Suppressor macrophage treated with lipopolysaccharide for 4 hours (primary cell): Measurements from ENCODE around the gene PTK7.
A peak's percentile ranks its signal among the peaks of the same experiment; 100 is the strongest.
"Not testable (repeated sequence)": the region's sequence is repeated elsewhere in the genome, so short reads cannot be mapped to it uniquely, and the experiment has no call there.

Source experiments
- DNase-seq: peaks from one replicate; pipeline ENCODE4 v3.0.0-alpha.2; 2020

The PTK7 gene

DNA sequence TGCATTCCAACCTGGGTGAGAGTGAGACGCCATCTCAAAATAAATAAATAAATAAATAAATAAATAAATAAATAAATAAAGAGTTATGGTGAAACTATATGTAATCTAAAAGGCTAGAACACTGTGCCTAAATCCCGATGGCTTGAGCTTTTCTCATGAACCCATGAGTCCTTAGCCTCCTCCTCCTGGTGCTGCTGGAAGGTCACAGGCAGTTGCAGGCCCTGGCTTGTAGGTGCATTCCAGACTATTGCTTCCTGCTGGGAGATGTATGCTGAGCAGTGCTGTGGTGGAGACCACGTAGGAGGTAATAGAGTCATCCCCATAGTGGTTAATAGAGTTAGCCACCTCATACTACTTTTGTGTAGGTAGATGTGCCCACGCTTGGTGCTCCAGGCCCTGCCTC lies 12.5 kb downstream of the PTK7 start:
- DNase-seq = no peak

DNA sequence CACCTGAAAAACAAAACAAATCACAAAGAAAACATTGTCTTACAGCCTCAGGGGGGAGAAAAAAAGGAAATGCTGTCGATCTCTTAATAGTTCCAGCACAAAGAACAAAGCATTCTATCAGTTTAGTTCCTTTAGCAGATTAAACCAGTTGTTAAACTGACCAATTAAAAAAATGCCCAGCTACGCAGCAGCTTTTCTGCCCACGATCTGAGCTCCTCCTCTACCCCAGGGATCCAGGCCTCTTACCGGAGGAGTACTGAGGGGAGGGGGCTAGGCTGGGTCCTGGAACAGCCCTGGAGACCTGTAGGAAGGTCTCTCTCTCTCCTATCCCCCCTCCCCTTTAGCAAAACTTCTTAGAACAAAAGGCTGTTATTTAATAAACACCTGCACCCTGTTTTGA lies 13.4 kb downstream of the PTK7 start:
- no peak for DNase-seq

DNA sequence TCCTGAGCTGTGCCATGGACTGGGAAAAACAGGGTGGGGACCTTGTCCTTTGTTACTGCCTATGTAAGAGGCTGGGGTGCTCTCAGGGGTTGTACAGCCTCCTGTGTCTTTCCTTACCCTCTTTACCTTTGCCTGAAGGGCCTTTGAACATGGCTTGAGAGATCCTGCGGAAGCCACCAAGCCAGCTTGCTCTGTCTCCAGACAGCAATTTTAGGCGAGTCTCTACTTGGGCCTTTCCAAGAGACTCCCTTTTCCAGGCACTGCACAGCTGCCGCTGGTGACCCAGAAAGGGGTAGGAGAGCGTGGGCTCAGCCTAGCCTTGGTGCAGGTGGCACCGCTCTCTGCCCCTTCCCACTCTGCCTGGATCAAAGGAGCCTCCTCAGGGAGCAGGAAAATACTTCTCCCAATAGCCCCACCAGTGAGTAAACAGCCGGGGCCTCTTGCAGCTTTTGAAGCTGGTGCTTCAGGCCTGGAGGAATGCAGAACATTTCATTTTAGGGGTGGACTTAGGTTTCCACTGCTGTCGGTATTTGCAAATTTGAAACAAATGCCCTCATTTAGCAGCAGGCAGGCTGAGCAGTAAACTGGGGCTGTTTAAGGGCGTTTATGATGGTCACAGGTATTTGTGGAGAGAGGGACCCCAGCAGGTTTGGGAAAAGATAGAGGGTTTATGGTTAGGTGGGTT lies 13.9 kb downstream of the PTK7 start:
- no peak for DNase-seq

DNA sequence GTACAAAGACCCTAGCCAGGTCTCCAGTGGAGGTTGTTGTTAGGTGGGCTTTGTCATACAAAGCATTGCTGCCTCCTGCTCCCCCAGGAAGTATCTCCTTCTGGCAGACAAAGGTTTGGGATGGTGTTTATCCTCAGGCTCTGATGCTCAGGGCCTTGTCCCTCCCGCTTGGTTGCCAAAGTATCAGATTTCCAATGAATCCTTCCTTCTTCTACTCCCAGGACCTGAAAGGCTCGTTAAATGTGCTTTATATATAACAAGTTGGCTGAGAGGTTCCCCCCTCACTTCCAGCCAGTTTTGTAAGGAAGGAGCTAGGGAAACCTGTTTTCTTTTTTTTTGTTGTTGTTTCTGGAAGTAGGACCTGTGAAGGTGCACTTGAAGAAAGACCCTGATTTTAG lies 14.4 kb downstream of the PTK7 start:
- DNase-seq = no peak

DNA sequence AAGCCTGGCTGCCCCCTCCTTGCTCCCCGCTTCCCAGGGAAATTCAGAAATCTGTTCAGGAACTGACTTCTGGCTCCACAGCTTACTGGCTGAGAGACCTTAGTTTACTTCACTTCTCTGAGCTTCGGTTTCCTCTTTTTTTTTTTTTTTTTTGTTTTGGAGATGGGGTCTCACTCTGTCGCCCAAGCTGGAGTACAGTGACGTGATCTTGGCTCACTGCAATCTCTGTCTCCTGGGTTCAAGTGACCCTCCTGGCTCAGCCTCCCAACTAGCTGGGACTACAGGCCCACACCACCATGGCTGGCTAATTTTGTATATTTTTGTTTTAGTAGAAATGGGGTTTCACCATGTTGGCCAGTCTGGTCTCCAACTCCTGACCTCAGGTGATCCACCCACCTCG lies 14.9 kb downstream of the PTK7 start:
- no peak for DNase-seq

DNA sequence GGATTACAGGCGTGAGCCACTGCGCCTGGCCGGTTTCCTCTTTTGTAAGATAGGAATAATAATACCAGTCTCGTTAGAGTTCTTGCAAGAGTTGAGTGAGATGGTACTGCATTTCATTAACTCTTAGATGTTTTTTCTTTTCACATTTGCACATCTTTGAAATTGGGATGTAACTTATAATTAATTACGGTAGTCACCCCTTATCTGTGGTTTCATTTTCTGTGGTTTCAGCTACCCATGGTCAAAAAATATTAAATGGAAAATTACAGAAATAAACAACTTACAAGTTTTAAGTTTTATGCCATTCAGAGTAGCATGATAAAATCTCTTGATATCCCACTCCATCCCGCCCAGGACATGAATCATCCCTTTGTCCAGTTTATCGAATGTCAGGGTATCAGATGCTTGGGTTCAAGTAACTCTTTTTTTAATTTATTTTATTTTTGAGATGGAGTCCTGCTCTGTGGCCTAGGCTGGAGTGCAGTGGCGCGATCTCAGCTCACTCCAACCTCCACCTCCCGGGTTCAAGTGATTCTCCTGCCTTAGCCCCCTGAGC lies 15.4 kb downstream of the PTK7 start:
- no peak for DNase-seq

DNA sequence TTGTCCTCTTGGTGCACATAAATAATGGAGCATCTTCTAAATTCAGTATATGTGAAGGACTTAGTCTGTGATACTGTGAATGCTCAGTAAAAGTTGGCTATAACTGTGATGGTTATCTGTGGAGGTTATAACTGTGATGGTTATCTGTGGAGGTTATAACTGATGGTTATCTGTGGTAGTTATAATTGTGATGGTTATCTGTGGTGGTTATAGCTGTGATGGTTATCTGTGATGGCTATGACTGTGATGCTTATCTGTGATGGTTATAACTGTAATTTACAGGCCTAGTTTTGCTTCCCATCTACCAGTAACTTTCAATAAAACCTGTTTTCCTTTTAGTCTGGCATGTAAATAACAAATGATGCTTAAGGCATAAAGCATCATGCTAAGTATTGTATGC lies 16.5 kb downstream of the PTK7 start:
- no peak for DNase-seq

DNA sequence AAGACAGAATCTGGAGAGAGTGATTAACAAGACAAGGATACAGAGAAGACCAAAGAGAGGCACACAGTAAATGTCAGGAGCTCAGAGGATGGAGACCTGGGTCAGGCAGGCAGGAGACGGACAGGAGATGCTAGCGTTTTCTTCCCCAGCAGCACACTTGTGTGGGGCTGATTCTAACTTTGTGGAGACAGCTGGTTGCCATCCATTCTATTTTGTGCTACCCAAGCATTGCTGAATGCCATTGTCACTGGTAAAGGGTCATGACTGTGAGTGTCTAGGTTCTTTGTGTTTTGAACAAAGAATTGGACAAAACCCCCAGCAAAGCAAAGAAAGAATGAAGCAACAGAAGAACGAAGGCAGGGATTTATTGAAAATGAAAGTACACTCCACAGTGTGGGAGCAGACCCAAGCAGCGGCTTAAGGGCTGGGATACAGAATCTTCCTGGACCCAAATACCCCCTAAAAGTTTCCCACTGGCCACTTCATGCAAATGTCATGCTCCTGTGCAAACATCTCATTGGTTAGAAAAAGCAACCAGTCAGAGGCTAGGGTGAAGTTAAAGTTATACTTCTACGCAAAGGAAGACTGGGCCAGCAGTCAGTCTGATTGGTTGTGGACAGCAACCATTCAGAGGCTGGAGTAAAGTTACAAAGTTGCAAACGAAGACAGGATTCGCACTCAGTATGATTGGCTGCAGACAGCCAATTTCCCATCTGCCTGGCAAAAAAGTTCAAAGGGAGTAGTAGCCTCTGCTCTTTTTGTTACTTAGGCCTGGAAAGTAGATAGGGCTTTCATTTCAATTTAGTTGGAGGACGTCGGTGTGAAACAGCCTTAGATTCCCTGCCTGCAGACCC lies 17.5 kb downstream of the PTK7 start:
- peak; percentile 17 for DNase-seq

DNA sequence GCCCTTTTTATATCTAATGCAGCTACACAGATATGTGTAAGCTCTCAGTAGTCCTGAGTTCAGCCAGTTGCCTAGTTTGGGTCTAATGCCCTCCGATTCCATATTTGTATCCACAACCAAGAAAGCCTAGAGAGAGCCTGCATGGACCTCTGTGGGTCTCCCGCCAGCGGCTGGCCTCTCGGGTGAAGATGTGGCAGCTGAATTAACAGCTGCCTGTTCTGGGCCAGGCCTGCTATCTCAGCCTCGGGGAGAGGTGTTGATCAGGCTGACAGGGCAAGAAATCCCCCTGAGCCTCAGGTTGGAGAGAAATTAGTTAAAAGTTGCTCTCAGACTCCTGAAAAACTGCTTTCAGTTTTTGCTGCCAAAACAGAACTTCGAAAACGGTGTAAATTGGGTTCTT lies 19.8 kb downstream of the PTK7 start:
- DNase-seq = no peak

DNA sequence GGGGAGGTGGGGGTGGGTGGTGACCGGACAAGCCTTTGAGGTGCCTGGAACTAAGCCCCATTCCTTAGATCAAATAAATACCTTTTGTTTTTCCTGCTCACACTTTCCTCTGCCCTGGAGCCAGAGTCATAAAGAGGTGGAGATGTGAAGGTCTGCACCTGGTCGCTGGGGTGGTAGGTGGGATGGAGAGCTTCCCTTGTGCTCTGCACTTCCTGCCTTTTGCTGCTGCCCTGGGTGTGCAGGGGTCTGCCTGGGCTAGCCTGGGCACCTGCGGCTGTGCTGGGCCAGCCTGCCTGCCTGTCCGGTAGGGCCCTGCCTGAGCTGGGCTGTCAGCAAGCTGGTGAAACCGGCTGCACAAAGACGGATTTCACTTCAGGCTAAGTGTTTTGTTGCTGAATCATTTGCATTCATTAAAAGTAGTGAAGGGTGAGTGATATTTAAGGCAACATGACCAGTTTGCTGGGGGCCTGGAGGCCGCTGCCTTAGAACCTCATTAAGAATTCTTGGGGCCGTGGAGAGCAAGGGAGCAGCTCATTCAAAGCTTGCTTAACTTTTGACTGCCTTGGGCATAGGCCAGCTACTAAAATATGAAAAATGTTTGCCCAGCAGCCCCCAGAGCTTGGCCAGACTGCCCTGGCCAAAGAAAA lies 20.5 kb downstream of the PTK7 start:
- DNase-seq = no peak

DNA sequence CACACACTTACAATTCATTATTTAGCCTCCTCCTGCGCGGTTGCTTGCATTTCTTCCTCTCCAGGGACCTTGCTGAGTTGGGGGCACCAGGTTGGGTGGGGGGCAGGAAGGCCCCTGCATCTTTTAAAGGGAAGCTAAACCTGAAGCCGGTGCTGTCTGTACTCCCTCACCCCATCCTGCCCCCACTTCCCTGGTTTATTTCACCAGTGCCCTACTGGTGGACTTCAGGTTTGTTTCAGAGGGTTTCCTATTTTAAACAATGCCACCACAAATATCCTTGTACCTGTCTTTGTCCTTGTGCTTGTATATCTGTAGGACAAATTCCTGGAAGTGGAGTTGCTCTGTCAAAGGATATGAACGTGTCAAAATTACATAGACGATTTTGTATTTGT lies 21.0 kb downstream of the PTK7 start:
- no peak for DNase-seq

DNA sequence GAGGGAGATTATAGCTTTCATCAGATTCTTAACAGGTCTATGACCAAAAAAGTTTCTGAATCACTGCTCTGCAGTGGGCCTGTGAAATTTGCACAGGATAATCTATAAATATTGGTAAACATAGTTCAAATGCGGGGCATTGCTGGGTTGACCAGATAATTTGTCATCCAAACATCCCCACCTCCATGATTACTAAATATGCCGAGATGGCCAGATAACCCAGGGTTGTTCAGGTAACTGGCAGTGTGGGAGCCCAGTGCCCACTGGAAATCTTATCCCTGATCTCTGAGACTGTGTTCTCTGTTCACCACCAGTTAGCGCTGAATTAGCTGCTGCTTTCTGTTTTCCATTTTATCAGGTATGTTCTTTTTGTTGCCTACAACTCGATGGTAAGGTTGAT lies 21.4 kb downstream of the PTK7 start:
- no peak for DNase-seq

DNA sequence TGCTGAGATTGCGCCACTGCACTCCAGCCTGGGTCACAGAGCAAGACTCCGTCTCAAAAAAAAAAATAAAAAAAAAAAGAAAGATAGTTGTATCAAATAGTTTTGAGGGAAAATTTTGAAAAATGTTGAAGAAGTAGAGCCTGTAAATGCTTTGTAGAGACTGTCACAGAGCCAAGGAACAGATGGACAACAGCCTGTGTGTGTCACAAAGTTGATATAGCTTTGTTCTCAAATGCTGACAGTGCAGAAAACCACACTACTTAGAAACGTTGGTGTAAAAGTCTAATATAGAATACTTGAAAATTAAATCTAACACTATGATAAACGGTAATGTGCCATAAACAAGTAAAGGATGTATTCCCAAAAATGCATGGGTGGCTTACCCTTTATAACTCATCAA lies 25.4 kb downstream of the PTK7 start:
- no peak for DNase-seq

DNA sequence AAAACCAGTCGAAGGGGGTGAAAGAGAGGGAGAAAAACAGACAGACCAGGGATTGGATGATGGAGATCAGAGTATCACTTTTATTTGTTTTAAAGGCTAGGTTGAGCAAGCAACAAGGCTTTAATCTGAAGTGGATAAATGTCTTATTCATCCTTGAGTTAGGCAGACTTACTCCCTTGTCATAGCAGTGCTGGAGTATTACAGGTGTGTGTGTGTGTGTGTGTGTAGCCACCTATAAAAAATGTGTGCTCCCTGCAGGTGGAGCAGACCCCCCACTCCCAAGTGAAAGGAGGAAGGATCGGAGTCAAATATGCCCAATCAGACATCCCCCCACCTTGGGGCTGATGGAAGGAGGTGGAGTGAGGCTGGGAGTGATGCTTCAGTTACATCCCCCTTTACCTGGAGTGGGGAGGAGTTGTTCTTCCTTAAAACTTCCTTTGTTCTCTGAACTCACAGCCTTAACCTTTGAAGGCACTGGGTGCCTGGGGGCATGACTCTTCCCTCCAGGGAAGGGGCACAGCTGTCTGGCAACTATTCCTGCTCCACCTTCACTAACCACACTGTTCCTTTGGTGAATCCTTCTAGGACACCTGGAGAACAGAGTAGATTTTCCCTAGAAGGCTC lies 27.3 kb downstream of the PTK7 start:
- no peak for DNase-seq

DNA sequence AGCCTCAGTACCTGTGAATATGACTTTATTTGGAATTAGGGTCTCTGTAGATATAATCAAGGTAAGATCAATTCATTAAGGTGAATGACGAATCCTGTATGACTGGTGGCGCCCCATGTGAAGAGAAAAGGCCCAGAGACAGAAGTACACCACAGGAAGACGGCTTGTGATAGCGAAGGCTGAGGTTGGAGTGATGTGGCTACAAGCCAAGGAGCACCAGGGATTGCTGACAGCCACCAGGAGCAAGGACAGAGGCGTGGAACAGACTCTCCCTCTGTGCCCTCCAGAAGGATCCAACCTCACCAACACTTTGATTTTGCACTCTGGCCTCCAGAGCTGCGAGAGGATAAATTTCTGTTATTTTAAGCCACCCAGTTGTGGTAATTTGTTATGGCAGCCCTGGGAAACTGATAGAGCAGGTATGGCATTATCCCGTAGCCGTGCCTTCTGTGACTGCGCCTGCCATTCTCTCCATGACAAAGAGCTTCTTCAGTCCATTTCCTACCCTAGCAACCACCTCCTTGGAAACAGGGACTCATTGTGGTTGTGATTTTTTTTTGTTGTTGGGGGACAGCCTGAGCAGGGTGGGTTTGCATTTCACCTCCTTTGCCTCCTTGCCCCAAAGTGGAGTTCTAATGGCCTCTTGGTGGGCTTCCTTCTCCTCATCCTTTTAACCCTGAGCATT lies 29.6 kb downstream of the PTK7 start:
- no peak for DNase-seq

DNA sequence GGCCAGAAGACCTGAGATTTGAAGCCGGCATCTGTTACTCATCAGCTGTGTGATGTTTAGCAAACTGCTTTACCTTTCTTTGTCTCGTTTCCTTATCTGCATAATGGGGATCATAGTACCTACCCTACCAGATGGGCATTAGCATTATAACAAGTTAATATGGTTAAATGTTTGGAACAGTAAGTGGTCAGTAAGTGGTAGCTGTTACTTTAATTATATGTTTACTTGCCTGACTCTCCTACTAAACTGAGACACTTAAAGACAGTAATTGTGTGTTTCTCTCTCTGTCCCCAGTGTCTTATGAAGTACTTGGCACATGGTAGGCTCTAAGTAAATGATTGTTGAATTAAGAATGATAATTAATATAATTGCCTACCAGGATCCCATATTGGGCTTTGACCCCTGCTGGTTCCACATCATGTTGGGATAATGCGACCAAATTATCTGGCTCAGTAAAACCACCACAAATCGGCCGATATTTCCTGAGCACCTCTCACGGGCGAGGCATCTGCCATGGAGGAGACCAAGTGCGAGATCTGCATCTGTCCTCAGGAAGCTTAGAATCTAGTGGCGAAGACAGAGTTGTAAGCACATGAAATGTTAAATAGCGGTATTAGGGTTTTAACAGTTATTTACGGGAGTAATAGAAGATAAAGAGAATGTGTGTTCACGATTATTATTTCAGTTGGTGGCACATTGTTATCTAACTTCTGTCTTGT lies 31.4 kb downstream of the PTK7 start:
- DNase-seq = no peak

DNA sequence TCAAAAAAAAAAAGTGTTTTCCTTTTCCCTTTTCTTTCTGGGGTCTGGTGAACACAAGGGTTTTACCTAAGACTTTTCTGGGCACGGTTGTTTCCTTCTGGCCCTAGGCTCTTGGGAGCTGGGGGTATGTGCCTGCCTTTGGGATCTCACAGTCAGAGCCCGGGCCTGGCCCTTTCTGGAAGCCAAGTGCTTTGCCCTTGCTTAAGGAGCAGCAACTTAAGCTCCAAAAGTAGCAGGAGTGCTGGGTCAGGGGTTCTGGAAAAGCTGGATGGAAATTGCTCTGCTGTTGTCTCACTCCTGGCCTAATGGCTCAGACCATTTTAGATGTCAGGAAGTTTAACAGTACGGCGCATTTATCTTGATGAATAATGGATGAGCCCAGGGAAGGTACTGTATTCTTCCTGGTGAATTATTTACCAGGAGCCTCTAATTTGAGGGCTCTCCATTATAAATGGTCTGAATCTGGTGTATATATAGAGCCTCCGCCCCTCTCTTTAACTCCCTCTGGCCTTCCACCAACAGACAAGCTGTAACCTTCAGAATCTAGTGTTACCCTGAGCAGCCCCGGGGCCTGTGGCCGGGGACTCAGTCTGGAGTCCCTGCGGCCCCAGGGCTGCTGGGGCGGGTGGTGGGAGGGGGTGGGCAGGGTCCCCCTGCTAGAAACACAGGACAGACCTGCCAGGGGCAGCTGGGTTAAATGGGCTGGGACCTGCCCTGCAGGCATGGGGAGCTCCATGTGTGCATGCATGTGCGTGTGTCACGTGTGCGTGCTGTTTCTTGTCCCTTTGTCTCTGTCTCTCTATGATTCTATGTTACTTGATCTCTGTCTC lies 37.5 kb downstream of the PTK7 start:
- no peak for DNase-seq

DNA sequence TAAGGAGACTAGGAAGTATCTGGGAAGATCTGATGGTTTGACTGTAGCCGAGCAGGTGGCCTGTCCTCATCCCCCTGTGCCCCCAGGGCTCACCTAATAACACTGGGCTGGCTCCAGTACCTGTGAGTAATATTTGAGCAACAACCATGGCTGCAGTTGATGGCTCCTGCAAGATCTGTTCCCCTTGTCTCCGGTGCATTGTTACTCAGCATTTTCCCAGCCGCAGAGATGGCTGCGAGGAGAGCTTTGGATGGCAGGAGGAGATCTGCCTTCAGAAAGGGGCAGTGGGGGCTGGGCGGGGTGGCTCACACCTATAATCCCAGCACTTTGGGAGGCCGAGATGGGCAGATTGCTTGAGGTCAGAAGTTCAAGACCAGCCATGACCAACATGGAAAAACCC lies 39.3 kb downstream of the PTK7 start:
- no peak for DNase-seq

DNA sequence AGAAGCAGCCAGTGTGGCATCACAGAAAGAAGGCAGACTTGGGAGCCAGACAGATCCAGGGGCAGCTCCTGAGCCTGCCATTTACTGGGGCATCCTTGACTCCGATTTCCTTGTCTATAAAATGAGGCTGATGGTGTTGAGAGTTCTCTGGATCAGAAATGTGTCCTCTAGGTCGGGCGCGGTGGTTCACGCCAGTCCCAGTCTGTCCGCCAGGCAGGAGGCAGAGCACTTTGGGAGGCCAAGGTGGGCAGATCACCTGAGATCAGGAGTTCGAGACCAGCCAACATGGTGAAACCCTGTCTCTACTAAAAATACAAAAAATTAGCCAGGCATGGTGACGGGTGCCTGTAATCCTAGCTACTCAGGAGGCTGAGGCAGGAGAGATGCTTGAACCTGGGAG lies 41.4 kb downstream of the PTK7 start:
- not testable (repeated sequence) for DNase-seq

DNA sequence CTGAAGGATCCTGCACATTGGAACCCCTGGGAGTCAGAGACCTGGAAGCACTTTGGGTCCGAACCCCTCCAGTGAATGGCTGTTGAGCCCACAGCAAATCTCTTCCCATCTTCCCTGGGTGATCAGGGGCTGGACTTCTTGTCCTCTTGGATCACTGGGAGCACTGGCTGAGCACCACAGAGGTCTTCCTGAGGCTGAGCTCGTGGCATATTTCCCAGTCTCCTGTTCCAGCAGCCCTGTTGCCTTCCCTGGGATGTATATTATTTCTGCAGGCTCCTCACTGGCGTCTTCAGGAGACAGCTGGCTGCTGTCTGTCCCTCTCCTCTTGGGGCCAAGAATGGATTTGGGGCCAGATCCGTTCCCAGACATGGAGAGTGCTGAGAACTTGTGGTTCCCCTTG lies 43.4 kb downstream of the PTK7 start:
- no peak for DNase-seq

DNA sequence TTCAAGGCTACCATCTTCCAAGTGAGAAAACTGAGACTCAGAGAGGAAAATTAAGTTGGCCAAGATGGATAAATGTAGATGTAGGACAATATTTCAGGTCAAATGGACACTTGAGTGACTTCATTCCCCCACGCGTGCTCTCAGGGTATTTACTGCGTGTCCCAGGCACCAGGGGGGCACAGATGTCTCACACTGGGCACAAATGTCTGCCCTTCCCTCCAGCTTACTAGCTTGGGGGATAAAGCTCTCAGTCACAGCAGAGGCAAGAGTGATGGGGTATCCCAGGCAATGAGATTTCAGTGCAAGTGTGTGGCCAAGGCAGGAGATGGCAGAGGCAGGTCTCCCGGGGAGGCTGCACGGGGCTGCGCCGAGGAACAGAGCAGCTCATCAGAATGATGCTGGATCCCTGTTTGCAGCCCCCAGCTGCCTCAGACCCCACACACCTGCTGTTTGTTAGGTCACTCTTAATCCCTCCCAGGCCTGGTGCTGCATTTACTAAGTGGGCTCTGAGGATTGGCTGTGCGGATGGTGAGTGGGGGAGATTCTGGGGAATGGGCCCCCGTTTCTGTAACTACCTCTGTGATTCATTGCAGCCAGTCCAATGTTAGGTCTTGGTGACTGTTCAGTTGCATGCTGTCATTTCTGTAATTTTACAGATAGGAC lies 44.1 kb downstream of the PTK7 start:
- no peak for DNase-seq
